Fibroblast of lung (primary cell): ENCODE data around the gene WFDC5.

ENCODE experiments used
- EZH2 ChIP-seq: IDR thresholded peaks from 2 replicates; pipeline ENCODE4 v1.5.1; 2012; ENCODE audit warnings: low read length, control low read depth, mild to moderate bottlenecking; ENCODE audit errors: missing control alignments
- TF ChIP-seq, protein P1 (sequence below), 2 donors: IDR thresholded peaks in 1 of 2; conservative IDR thresholded peaks in 1 of 2; 1 replicate in 1 of 2; 2 replicates in 1 of 2; pipeline ENCODE4 v1.5.1; 2011 to 2012; ENCODE audit warnings: low read length in 2 of 2, control low read depth in 1 of 2, inconsistent platforms in 1 of 2, low read depth in 1 of 2, mild to moderate bottlenecking in 1 of 2

DNA sequence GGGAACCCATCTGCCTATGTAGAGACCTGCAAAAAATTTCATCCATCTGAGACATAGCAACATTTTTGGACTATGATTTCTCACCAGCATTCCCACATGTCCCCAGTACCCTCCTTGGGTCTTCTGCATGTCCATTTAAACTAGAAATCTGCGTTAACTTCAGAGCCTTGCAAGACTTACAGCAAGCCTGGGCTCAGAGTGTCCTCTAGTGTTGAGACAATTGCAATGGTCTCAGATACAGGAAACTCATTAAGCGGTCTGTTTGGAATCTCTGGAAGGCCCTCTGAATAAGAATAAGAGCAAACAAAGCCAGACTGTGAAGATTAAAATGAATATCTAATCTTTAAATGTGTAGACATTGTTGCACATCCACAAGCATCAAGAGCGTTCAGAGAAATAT, 39.2 kb upstream of the WFDC5 start:
- TF ChIP-seq, protein P1, sequence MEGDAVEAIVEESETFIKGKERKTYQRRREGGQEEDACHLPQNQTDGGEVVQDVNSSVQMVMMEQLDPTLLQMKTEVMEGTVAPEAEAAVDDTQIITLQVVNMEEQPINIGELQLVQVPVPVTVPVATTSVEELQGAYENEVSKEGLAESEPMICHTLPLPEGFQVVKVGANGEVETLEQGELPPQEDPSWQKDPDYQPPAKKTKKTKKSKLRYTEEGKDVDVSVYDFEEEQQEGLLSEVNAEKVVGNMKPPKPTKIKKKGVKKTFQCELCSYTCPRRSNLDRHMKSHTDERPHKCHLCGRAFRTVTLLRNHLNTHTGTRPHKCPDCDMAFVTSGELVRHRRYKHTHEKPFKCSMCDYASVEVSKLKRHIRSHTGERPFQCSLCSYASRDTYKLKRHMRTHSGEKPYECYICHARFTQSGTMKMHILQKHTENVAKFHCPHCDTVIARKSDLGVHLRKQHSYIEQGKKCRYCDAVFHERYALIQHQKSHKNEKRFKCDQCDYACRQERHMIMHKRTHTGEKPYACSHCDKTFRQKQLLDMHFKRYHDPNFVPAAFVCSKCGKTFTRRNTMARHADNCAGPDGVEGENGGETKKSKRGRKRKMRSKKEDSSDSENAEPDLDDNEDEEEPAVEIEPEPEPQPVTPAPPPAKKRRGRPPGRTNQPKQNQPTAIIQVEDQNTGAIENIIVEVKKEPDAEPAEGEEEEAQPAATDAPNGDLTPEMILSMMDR (conservative IDR thresholded peaks at IDR 0.05 in 1 of 2, IDR thresholded peaks at IDR 0.05 in 1 of 2; ENCODE audit: low read depth in 1 of 2, low read length in 2 of 2): no peak
- TF ChIP-seq EZH2: no peak
